Neural progenitor cell (in vitro differentiated cells): ENCODE results near the gene MAIP1.

ENCODE experiments used
- CTCF ChIP-seq: fragments of 200-600 bp; sonication (generic); IDR thresholded peaks from 2 replicates; pipeline ENCODE4 v1.5.1; 2017; ENCODE audit warnings: antibody characterized with exemption, mild to moderate bottlenecking
- EZH2 ChIP-seq: fragments of 200-600 bp; sonication (generic); IDR thresholded peaks from 2 replicates; pipeline ENCODE4 v1.6.1; 2017; ENCODE audit warnings: antibody characterized with exemption, mild to moderate bottlenecking, moderate library complexity
- EZH2phosphoT487 ChIP-seq: fragments of 200-600 bp; sonication (generic); IDR thresholded peaks from 2 replicates; pipeline ENCODE4 v1.6.1; 2017; ENCODE audit warnings: antibody characterized with exemption

- TF ChIP-seq CTCF: no peak
- TF ChIP-seq EZH2: no peak
- no peak for TF ChIP-seq EZH2phosphoT487
These were observed 26.8 kb upstream of the MAIP1 start for GRCh38 chr2:199928626-199929025.
